ENCODE measurements around the gene CTTNBP2.

The CTTNBP2 gene

GRCh38 chr7:117707080-117707479 is 166.2 kb downstream of the CTTNBP2 start:
- H3K4ac ChIP-seq (ENCODE audit: low read depth in 1 of 2, low read length in 2 of 2), result no peak overlapping the region
- H2BK15ac ChIP-seq (ENCODE audit: low read depth, poor library complexity, severe bottlenecking), result no peak overlapping the region
- no peak overlapping the region for H3K27ac ChIP-seq (ENCODE audit: low read length, poor library complexity, severe bottlenecking)
- H4K91ac ChIP-seq (ENCODE audit: low read length), result no peak overlapping the region
- H3K23ac ChIP-seq (ENCODE audit: low read length in 2 of 2), result no peak overlapping the region
- no peaks in the 10 kb centered on the region for H3K27me3 ChIP-seq (ENCODE audit: control insufficient read depth in 1 of 2, insufficient read depth in 1 of 2, low read length in 2 of 2)
- no peak overlapping the region for H2BK5ac ChIP-seq (ENCODE audit: low read depth, low read length, poor library complexity, severe bottlenecking)
- no peak overlapping the region for H3K18ac ChIP-seq (ENCODE audit: low read depth in 1 of 2, low read length in 2 of 2)
- H3K14ac ChIP-seq (ENCODE audit: low read length in 2 of 2), result no peak overlapping the region
- no peak overlapping the region for H3K4me3 ChIP-seq (ENCODE audit: insufficient read depth in 1 of 2, low read depth in 1 of 2, low read length in 2 of 2)
- H3K79me1 ChIP-seq (replicated peaks; ENCODE audit: low read length, poor library complexity, severe bottlenecking), result no peaks in the 10 kb centered on the region
- no peak overlapping the region for H2AK5ac ChIP-seq (ENCODE audit: low read length, severe bottlenecking)
- no peak overlapping the region for H3K4me2 ChIP-seq (ENCODE audit: low read length, poor library complexity, severe bottlenecking)
- no peak overlapping the region for H2AFZ ChIP-seq (ENCODE audit: low read depth, low read length)
- H3K4me1 ChIP-seq (ENCODE audit: control insufficient read depth, insufficient read depth, low read depth, low read length), result no peaks in the 10 kb centered on the region
- no peak overlapping the region for H3K9ac ChIP-seq (ENCODE audit: low read length)
- no peak for DNase-seq
- no peaks in the 10 kb centered on the region for H3K9me3 ChIP-seq (ENCODE audit: control insufficient read depth, low read length)
- H4K8ac ChIP-seq (ENCODE audit: low read length), result no peak overlapping the region
- H2BK12ac ChIP-seq (ENCODE audit: low read length in 2 of 2), result no peak overlapping the region
- H2BK120ac ChIP-seq (ENCODE audit: low read depth, low read length), result no peak overlapping the region
- no peaks in the 10 kb centered on the region for H3K36me3 ChIP-seq (ENCODE audit: control insufficient read depth in 1 of 2, insufficient read depth in 2 of 2, low read depth in 1 of 2, low read length in 2 of 2)

- Histone ChIP-seq H3K27ac (ENCODE audit: low read length, poor library complexity, severe bottlenecking) (no peak overlapping the region), H2BK15ac (ENCODE audit: low read depth, poor library complexity, severe bottlenecking) (no peak overlapping the region), H3K36me3 (ENCODE audit: control insufficient read depth in 1 of 2, insufficient read depth in 2 of 2, low read depth in 1 of 2, low read length in 2 of 2) (no peaks in the 10 kb centered on the region), H2BK120ac (ENCODE audit: low read depth, low read length) (no peak overlapping the region), H2BK5ac (ENCODE audit: low read depth, low read length, poor library complexity, severe bottlenecking) (no peak overlapping the region), H3K4me1 (ENCODE audit: control insufficient read depth, insufficient read depth, low read depth, low read length) (no peaks in the 10 kb centered on the region), H3K4me2 (ENCODE audit: low read length, poor library complexity, severe bottlenecking) (no peak overlapping the region), H2AFZ (ENCODE audit: low read depth, low read length) (no peak overlapping the region), H3K4ac (ENCODE audit: low read depth in 1 of 2, low read length in 2 of 2) (no peak overlapping the region), H3K23ac (ENCODE audit: low read length in 2 of 2) (no peak overlapping the region), H4K8ac (ENCODE audit: low read length) (no peak overlapping the region), H2AK5ac (ENCODE audit: low read length, severe bottlenecking) (no peak overlapping the region), H3K79me1 (replicated peaks; ENCODE audit: low read length, poor library complexity, severe bottlenecking) (no peaks in the 10 kb centered on the region), H3K14ac (ENCODE audit: low read length in 2 of 2) (no peak overlapping the region), H2BK12ac (ENCODE audit: low read length in 2 of 2) (no peak overlapping the region), H3K18ac (ENCODE audit: low read depth in 1 of 2, low read length in 2 of 2) (no peak overlapping the region), H3K27me3 (ENCODE audit: control insufficient read depth in 1 of 2, insufficient read depth in 1 of 2, low read length in 2 of 2) (no peaks in the 10 kb centered on the region), H4K91ac (ENCODE audit: low read length) (no peak overlapping the region), H3K9ac (ENCODE audit: low read length) (no peak overlapping the region), H3K9me3 (ENCODE audit: control insufficient read depth, low read length) (no peaks in the 10 kb centered on the region), H3K4me3 (ENCODE audit: insufficient read depth in 1 of 2, low read depth in 1 of 2, low read length in 2 of 2) (no peak overlapping the region)
- DNase-seq, result no peak
- no CpG with 5 or more reads among the region's 2 CpGs for WGBS
Measured at GRCh38 chr7:117706210-117706609, 167.0 kb downstream of the CTTNBP2 start.

GRCh38 chr7:117705630-117706029 is 167.6 kb downstream of the CTTNBP2 start:
- Histone ChIP-seq H3K4me1 (ENCODE audit: control insufficient read depth, insufficient read depth, low read depth, low read length) (no peaks in the 10 kb centered on the region), H2BK5ac (ENCODE audit: low read depth, low read length, poor library complexity, severe bottlenecking) (no peak overlapping the region), H3K9me3 (ENCODE audit: control insufficient read depth, low read length) (no peaks in the 10 kb centered on the region), H3K36me3 (ENCODE audit: control insufficient read depth in 1 of 2, insufficient read depth in 2 of 2, low read depth in 1 of 2, low read length in 2 of 2) (no peaks in the 10 kb centered on the region), H3K18ac (ENCODE audit: low read depth in 1 of 2, low read length in 2 of 2) (no peak overlapping the region), H3K4ac (ENCODE audit: low read depth in 1 of 2, low read length in 2 of 2) (no peak overlapping the region), H4K8ac (ENCODE audit: low read length) (no peak overlapping the region), H3K79me1 (replicated peaks; ENCODE audit: low read length, poor library complexity, severe bottlenecking) (no peaks in the 10 kb centered on the region), H3K9ac (ENCODE audit: low read length) (no peak overlapping the region), H3K27me3 (ENCODE audit: control insufficient read depth in 1 of 2, insufficient read depth in 1 of 2, low read length in 2 of 2) (no peaks in the 10 kb centered on the region), H2BK120ac (ENCODE audit: low read depth, low read length) (no peak overlapping the region), H2AFZ (ENCODE audit: low read depth, low read length) (no peak overlapping the region), H3K4me3 (ENCODE audit: insufficient read depth in 1 of 2, low read depth in 1 of 2, low read length in 2 of 2) (no peak overlapping the region), H2BK15ac (ENCODE audit: low read depth, poor library complexity, severe bottlenecking) (no peak overlapping the region), H3K27ac (ENCODE audit: low read length, poor library complexity, severe bottlenecking) (no peak overlapping the region), H3K14ac (ENCODE audit: low read length in 2 of 2) (no peak overlapping the region), H4K91ac (ENCODE audit: low read length) (no peak overlapping the region), H2AK5ac (ENCODE audit: low read length, severe bottlenecking) (no peak overlapping the region), H2BK12ac (ENCODE audit: low read length in 2 of 2) (no peak overlapping the region), H3K4me2 (ENCODE audit: low read length, poor library complexity, severe bottlenecking) (no peak overlapping the region), H3K23ac (ENCODE audit: low read length in 2 of 2) (no peak overlapping the region)
- DNase-seq, result no peak
- WGBS, result no CpG with 5 or more reads among the region's 4 CpGs

GRCh38 chr7:117704063-117704462 is 169.2 kb downstream of the CTTNBP2 start:
- WGBS, result 100% methylated on average over 1 of the region's 3 CpGs
- Histone ChIP-seq H2BK5ac (ENCODE audit: low read depth, low read length, poor library complexity, severe bottlenecking) (no peak overlapping the region), H3K23ac (ENCODE audit: low read length in 2 of 2) (no peak overlapping the region)

More at GRCh38 chr7:117704063-117704462, 169.2 kb downstream of the CTTNBP2 start:
- H3K9ac ChIP-seq (ENCODE audit: low read length), result no peak overlapping the region
- H3K18ac ChIP-seq (ENCODE audit: low read depth in 1 of 2, low read length in 2 of 2), result no peak overlapping the region
- H4K91ac ChIP-seq (ENCODE audit: low read length), result no peak overlapping the region
- no peaks in the 10 kb centered on the region for H3K36me3 ChIP-seq (ENCODE audit: control insufficient read depth in 1 of 2, insufficient read depth in 2 of 2, low read depth in 1 of 2, low read length in 2 of 2)
- no peak overlapping the region for H2BK12ac ChIP-seq (ENCODE audit: low read length in 2 of 2)
- no peak overlapping the region for H3K14ac ChIP-seq (ENCODE audit: low read length in 2 of 2)
- H2BK15ac ChIP-seq (ENCODE audit: low read depth, poor library complexity, severe bottlenecking), result no peak overlapping the region
- H3K9me3 ChIP-seq (ENCODE audit: control insufficient read depth, low read length), result no peaks in the 10 kb centered on the region
- no peak overlapping the region for H2AK5ac ChIP-seq (ENCODE audit: low read length, severe bottlenecking)
- H2BK120ac ChIP-seq (ENCODE audit: low read depth, low read length), result no peak overlapping the region
- no peak for DNase-seq
- no peaks in the 10 kb centered on the region for H3K4me1 ChIP-seq (ENCODE audit: control insufficient read depth, insufficient read depth, low read depth, low read length)
- H4K8ac ChIP-seq (ENCODE audit: low read length), result no peak overlapping the region
- H3K4me2 ChIP-seq (ENCODE audit: low read length, poor library complexity, severe bottlenecking), result no peak overlapping the region
- no peak overlapping the region for H2AFZ ChIP-seq (ENCODE audit: low read depth, low read length)
- no peak overlapping the region for H3K4ac ChIP-seq (ENCODE audit: low read depth in 1 of 2, low read length in 2 of 2)
- H3K27me3 ChIP-seq (ENCODE audit: control insufficient read depth in 1 of 2, insufficient read depth in 1 of 2, low read length in 2 of 2), result no peaks in the 10 kb centered on the region
- no peak overlapping the region for H3K27ac ChIP-seq (ENCODE audit: low read length, poor library complexity, severe bottlenecking)
- no peaks in the 10 kb centered on the region for H3K79me1 ChIP-seq (replicated peaks; ENCODE audit: low read length, poor library complexity, severe bottlenecking)
- no peak overlapping the region for H3K4me3 ChIP-seq (ENCODE audit: insufficient read depth in 1 of 2, low read depth in 1 of 2, low read length in 2 of 2)
